PC-3 (cell line): ENCODE results near the gene SCAF8.

Experiments used
- CTCF ChIP-seq: fragments of 300-600 bp; sonication (generic); conservative IDR thresholded peaks from 2 replicates; pipeline ENCODE4 v1.5.1; 2017; ENCODE audit warnings: antibody characterized with exemption, low read depth, mild to moderate bottlenecking, low read length
- EZH2 ChIP-seq: fragments of 300-600 bp; sonication (generic); IDR thresholded peaks from one replicate; pipeline ENCODE4 v1.6.1; 2017; ENCODE audit warnings: antibody characterized with exemption, mild to moderate bottlenecking, low read length; ENCODE audit not compliant: unreplicated experiment

- TF ChIP-seq CTCF (no peak), EZH2 (no peak)
Observed at GRCh38 chr6:154785075-154785474, 51.9 kb downstream of the SCAF8 start.
